Measurements from ENCODE around the gene CD59. TPM values are rescaled to one million over a fixed set of nuclear protein-coding genes. Genes with fewer than 3 reads are reported as not detected.
"Not testable (repeated sequence)": the region's sequence is repeated elsewhere in the genome, so short reads cannot be mapped to it uniquely, and the experiment has no call there.

Gene CD59
- total RNA-seq, 3 donors from 2014 or later (not counting 1 experiment from before 2014, with no cell fraction given) = 25.0 to 29.4 (median 26.4) TPM

DNA sequence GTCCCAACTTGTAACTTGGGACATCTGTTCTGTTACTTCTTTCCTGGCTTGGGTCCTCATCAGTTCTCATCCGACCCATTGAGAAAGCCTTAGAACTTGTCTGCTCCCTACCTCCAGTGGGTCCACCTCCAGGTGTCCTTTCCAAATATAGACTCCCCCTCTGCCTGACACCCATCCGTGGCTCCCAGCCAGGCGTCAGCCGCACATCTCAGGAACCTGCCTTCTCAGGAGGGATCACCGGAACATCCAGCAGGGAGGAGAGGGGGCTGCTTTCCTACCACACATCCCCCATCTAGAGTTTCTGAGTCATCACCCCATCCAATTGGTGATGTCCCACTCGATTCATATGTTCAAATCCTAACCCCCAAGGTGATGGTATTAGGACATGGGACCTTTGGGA, 72.1 kb downstream of the CD59 start:
- WGBS (ENCODE audit: insufficient coverage) = 95% methylated on average over 5 of the region's 6 CpGs

DNA sequence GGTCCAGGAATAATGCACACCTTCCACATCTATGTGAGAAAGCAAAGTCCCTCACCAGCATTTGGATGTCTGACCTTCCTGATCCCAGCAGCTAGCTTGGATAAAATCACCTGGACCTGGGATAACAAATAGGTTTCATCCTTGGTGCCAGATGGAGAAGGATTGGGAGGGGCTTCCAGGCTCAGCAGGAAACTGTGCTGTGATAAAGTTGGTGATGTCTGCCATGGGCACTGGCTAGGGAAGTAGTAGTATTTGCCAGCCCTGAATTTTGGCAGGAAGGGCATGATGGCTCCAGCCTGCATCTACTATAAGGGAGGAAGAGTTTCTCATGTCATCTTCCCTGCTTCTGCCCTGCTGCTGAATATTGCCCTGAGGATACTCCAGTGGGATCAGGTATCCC, 73.1 kb downstream of the CD59 start:
- H3K36me3 Mint-ChIP-seq = no peaks in the 10 kb centered on the region
- Histone ChIP-seq H3K36me3 (ENCODE audit: control insufficient read depth, insufficient read depth, low read length) (no peaks in the 10 kb centered on the region), H3K4me3 (ENCODE audit: low read length) (no peak overlapping the region), H3K9me3 (ENCODE audit: control insufficient read depth, insufficient read depth, low read length) (no peaks in the 10 kb centered on the region), H3K27ac (ENCODE audit: low read length) (no peak overlapping the region), H3K4me1 (ENCODE audit: control insufficient read depth, insufficient read depth, low read length) (no peaks in the 10 kb centered on the region), H3K27me3 (ENCODE audit: control insufficient read depth, insufficient read depth, low read length) (no peaks in the 10 kb centered on the region)
- no peaks in the 10 kb centered on the region for H3K9me3 Mint-ChIP-seq
- TF ChIP-seq, protein P1, sequence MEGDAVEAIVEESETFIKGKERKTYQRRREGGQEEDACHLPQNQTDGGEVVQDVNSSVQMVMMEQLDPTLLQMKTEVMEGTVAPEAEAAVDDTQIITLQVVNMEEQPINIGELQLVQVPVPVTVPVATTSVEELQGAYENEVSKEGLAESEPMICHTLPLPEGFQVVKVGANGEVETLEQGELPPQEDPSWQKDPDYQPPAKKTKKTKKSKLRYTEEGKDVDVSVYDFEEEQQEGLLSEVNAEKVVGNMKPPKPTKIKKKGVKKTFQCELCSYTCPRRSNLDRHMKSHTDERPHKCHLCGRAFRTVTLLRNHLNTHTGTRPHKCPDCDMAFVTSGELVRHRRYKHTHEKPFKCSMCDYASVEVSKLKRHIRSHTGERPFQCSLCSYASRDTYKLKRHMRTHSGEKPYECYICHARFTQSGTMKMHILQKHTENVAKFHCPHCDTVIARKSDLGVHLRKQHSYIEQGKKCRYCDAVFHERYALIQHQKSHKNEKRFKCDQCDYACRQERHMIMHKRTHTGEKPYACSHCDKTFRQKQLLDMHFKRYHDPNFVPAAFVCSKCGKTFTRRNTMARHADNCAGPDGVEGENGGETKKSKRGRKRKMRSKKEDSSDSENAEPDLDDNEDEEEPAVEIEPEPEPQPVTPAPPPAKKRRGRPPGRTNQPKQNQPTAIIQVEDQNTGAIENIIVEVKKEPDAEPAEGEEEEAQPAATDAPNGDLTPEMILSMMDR (IDR thresholded peaks at IDR 0.05) = no peak
- intact Hi-C loops (cut with micrococcal nuclease) = no loop called here
- H3K27me3 Mint-ChIP-seq (ENCODE audit: low read depth in 2 of 2) = peaks cover 8 to 19% of the 10 kb centered on the region in 2 donors
- no peak overlapping the region for H3K27ac Mint-ChIP-seq
- no peaks in the 10 kb centered on the region for H3K4me1 Mint-ChIP-seq
- ATAC-seq (no peak), DNase-seq (no peak)
- no peak overlapping the region for H3K4me3 Mint-ChIP-seq

More for the DNA sequence above, 72.1 kb downstream of the CD59 start:
- DNase-seq = no peak
- Mint-ChIP-seq H3K4me1 (no peaks in the 10 kb centered on the region), H3K9me3 (no peaks in the 10 kb centered on the region), H3K4me3 (no peak overlapping the region), H3K36me3 (no peaks in the 10 kb centered on the region), H3K27me3 (ENCODE audit: low read depth in 2 of 2) (peaks cover 11 to 19% of the 10 kb centered on the region in 2 donors), H3K27ac (no peak overlapping the region)
- Histone ChIP-seq H3K27ac (ENCODE audit: low read length) (no peak overlapping the region), H3K9me3 (ENCODE audit: control insufficient read depth, insufficient read depth, low read length) (no peaks in the 10 kb centered on the region), H3K4me1 (ENCODE audit: control insufficient read depth, insufficient read depth, low read length) (no peaks in the 10 kb centered on the region), H3K27me3 (ENCODE audit: control insufficient read depth, insufficient read depth, low read length) (no peaks in the 10 kb centered on the region), H3K36me3 (ENCODE audit: control insufficient read depth, insufficient read depth, low read length) (no peaks in the 10 kb centered on the region), H3K4me3 (ENCODE audit: low read length) (no peak overlapping the region)
- intact Hi-C loops (cut with micrococcal nuclease) = no loop called here
- TF ChIP-seq, protein P1 (IDR thresholded peaks at IDR 0.05) = no peak
- ATAC-seq = no peak

DNA sequence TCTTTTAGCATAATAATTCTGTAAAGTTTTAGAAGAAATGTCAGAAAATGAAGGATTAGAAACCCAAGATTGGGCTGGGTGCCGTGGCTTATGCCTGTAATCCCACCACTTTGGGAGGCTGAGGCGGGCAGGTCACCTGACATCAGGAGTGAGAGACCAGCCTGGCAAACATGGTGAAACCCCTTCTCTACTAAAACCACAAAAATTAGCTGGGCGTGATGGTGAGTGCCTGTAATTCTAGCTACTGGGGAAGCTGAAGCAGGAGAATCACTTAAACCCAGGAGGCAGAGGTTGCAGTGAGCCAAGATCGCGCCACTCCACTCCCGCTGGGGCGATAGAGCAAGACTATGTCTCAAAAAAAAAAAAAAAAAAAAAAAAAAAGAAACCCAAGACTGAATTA, 74.7 kb downstream of the CD59 start:
- H3K27me3 Mint-ChIP-seq (ENCODE audit: low read depth in 2 of 2) = peaks cover 6 to 16% of the 10 kb centered on the region in 2 donors
- H3K4me3 Mint-ChIP-seq; ATAC-seq; H3K4me1 ChIP-seq (ENCODE audit: control insufficient read depth, insufficient read depth, low read length); H3K9me3 Mint-ChIP-seq; H3K27ac Mint-ChIP-seq; H3K27me3 ChIP-seq (ENCODE audit: control insufficient read depth, insufficient read depth, low read length); H3K36me3 Mint-ChIP-seq; H3K36me3 ChIP-seq (ENCODE audit: control insufficient read depth, insufficient read depth, low read length); H3K9me3 ChIP-seq (ENCODE audit: control insufficient read depth, insufficient read depth, low read length); H3K4me3 ChIP-seq (ENCODE audit: low read length); H3K4me1 Mint-ChIP-seq; intact Hi-C loops (cut with micrococcal nuclease); DNase-seq; H3K27ac ChIP-seq (ENCODE audit: low read length): not testable (repeated sequence)
- WGBS (ENCODE audit: insufficient coverage) = 87% methylated on average over 7 of the region's 7 CpGs

DNA sequence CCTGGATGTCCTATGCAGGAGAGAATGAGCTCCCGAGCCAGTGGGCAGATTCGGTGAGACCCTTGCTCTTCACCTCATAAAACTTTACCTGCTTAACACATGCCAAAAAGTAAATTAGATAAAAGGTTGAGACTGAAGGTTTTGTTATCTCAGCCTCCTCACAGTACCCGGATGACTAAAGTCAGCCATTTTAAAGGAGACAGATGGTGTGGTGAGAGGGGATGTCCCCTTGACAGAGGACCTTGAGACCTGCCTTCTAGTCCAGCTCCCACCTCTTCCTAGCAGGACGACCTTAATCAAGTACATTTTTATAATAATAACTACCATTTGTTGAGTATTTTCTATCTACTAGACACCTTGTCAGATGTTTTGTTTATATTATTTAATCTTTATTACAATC, 75.3 kb downstream of the CD59 start:
- TF ChIP-seq, protein P1 (IDR thresholded peaks at IDR 0.05) = no peak
- intact Hi-C loops (cut with micrococcal nuclease) = no loop called here
- no peaks in the 10 kb centered on the region for H3K36me3 Mint-ChIP-seq
- peaks cover 2 to 11% of the 10 kb centered on the region in 2 donors for H3K27me3 Mint-ChIP-seq (ENCODE audit: low read depth in 2 of 2)
- H3K4me1 Mint-ChIP-seq = no peaks in the 10 kb centered on the region
- no peak overlapping the region for H3K27ac Mint-ChIP-seq
- ATAC-seq (no peak), DNase-seq (no peak)
- H3K4me1 ChIP-seq (ENCODE audit: control insufficient read depth, insufficient read depth, low read length) = no peaks in the 10 kb centered on the region
- no peak overlapping the region for H3K4me3 ChIP-seq (ENCODE audit: low read length)
- H3K27me3 ChIP-seq (ENCODE audit: control insufficient read depth, insufficient read depth, low read length) = no peaks in the 10 kb centered on the region
- H3K4me3 Mint-ChIP-seq = no peak overlapping the region
- H3K9me3 Mint-ChIP-seq = no peaks in the 10 kb centered on the region
- no peak overlapping the region for H3K27ac ChIP-seq (ENCODE audit: low read length)
- 86% methylated on average over 1 of the region's 4 CpGs for WGBS (ENCODE audit: insufficient coverage)
- H3K36me3 ChIP-seq (ENCODE audit: control insufficient read depth, insufficient read depth, low read length) = no peaks in the 10 kb centered on the region
- no peaks in the 10 kb centered on the region for H3K9me3 ChIP-seq (ENCODE audit: control insufficient read depth, insufficient read depth, low read length)
